NCI-H1930 (cell line): ENCODE data around the gene KIF5A.

ENCODE experiments used
- DNase-seq, 2 experiments: peaks; one replicate each; lab custom pipeline; 2025; lab: John Stamatoyannopoulos, UW

The KIF5A gene

GRCh38 chr12:57535764-57536596 is 13.9 kb upstream of the KIF5A start:
- DNase-seq, result no peak

GRCh38 chr12:57536597-57536942 is 13.3 kb upstream of the KIF5A start:
- no peak for DNase-seq

GRCh38 chr12:57539134-57539768 is 10.6 kb upstream of the KIF5A start:
- no peak for DNase-seq

- no peak for DNase-seq
Observed at GRCh38 chr12:57541001-57541400, 8.8 kb upstream of the KIF5A start.

- no peak for DNase-seq
Observed at GRCh38 chr12:57541717-57542116, 8.1 kb upstream of the KIF5A start.

GRCh38 chr12:57543581-57543980 is 6.3 kb upstream of the KIF5A start:
- no peak for DNase-seq

- no peak for DNase-seq
Observed at GRCh38 chr12:57545809-57546437, 3.9 kb upstream of the KIF5A start.

GRCh38 chr12:57546438-57547287 is 3.2 kb upstream of the KIF5A start, which contains the start of gene DCTN2:
Gene DCTN2, minus strand, starts transcription at chr12:57547192. Its CDS starts 129 bp downstream, at chr12:57547063.
- DNase-seq, result peak; percentile 96

- DNase-seq, result no peak
Observed at GRCh38 chr12:57547288-57548012, 2.4 kb upstream of the KIF5A start.

- DNase-seq, result no peak
Observed at GRCh38 chr12:57548013-57548315, 1.9 kb upstream of the KIF5A start.

GRCh38 chr12:57548488-57548887 is 1.4 kb upstream of the KIF5A start:
- no peak for DNase-seq

GRCh38 chr12:57549203-57549908 is 488 bp upstream of the KIF5A start:
- no peak for DNase-seq

- no peak for DNase-seq
Observed at GRCh38 chr12:57550641-57551549, 1.1 kb downstream of the KIF5A start.

- DNase-seq, result no peak
Observed at GRCh38 chr12:57551637-57552305, 1.9 kb downstream of the KIF5A start.

- no peak for DNase-seq
Observed at GRCh38 chr12:57552306-57552651, 2.4 kb downstream of the KIF5A start.

GRCh38 chr12:57552835-57553313 is 3.0 kb downstream of the KIF5A start:
- no peak for DNase-seq

- DNase-seq, result no peak
Observed at GRCh38 chr12:57553343-57554202, 3.7 kb downstream of the KIF5A start.

GRCh38 chr12:57554453-57554852 is 4.6 kb downstream of the KIF5A start:
- DNase-seq, result no peak
